Heart right ventricle (tissue), 16 donors: Measurements from ENCODE around the gene RAB44. TPM values are rescaled to one million over a fixed set of nuclear protein-coding genes. Genes with fewer than 3 reads are reported as not detected.

ENCODE experiments used
- ATAC-seq, 8 donors: fragments of 200-7000 bp; cut with Tn5 transposase; one replicate each; pipeline ENCODE4 v1.9.1; 2020; ENCODE audit warnings: mild to moderate bottlenecking in 8 of 8, moderate library complexity in 8 of 8, moderate number of reproducible peaks in 1 of 8
- DNase-seq, 2 donors: peaks; one replicate each; pipeline ENCODE4 v3.0.0-alpha.2; 2020
- H3K27ac ChIP-seq, 10 donors: fragments of 200-600 bp; sonication (generic) in 2 of 10; one replicate each; pipeline versions ENCODE4 v1.5.0 to v1.8.0; 2020 to 2022; ENCODE audit warnings: mild to moderate bottlenecking in 3 of 10
- H3K27me3 ChIP-seq, 7 donors: fragments of 200-600 bp; one replicate each; pipeline ENCODE4 v1.8.0; 2021 to 2022; ENCODE audit warnings: mild to moderate bottlenecking in 2 of 7
- H3K36me3 ChIP-seq, 9 donors: fragments of 200-600 bp; sonication (generic) in 1 of 9; one replicate each; pipeline versions ENCODE4 v1.5.0 to v1.8.0; 2020 to 2022; ENCODE audit warnings: mild to moderate bottlenecking in 2 of 9
- H3K4me1 ChIP-seq, 9 donors: fragments of 200-600 bp; sonication (generic) in 1 of 9; one replicate each; pipeline versions ENCODE4 v1.5.0 to v1.8.0; 2020 to 2022; ENCODE audit warnings: mild to moderate bottlenecking in 4 of 9
- H3K4me3 ChIP-seq, 10 donors: fragments of 200-600 bp; sonication (generic) in 2 of 10; one replicate each; pipeline versions ENCODE4 v1.5.0 to v1.8.0; 2020 to 2022; ENCODE audit warnings: mild to moderate bottlenecking in 7 of 10, moderate library complexity in 2 of 10
- H3K9me3 ChIP-seq, 11 donors: fragments of 200-600 bp in 10 of 11; sonication (generic) in 2 of 11; one replicate each; pipeline versions ENCODE4 v1.5.0 to v1.8.0; 2013 to 2022; ENCODE audit warnings: mild to moderate bottlenecking in 2 of 11, control low read depth in 1 of 11, moderate library complexity in 1 of 11
- WGBS, 2 donors: extraction: QIAGEN DNeasy Blood & Tissue Kit; methylation state at CpG; one replicate each; pipeline ENCODE4 v1.1.7; 2013; ENCODE audit warnings: inconsistent platforms in 1 of 2; 5-methylcytosine and 5-hydroxymethylcytosine counted together
- intact Hi-C, 10 donors: fragments of 100-400 bp; cut with DNase I; formaldehyde crosslinking; loops; one replicate each; pipeline versions ENCODE4 v1.11.1 to v1.14.2; 2022
- polyA plus RNA-seq, 2 donors: library from polyadenylated mRNA; stranded (reverse); fragments of 200-250 nt; gene quantifications; one replicate each; pipeline ENCODE4 v1.2.3, GENCODE V29; 2013
- total RNA-seq, 10 donors: library from RNA; stranded (reverse); fragmentation: NEBNext Ultra II Directional in 3 of 10; extraction: Animal tissue kit (Norgen Biotek cat#: 25700) in 3 of 10; gene quantifications; one replicate each; pipeline versions ENCODE4 v1.2.1 to v1.2.4, GENCODE V29; 2021 to 2023
- TF ChIP-seq, protein P1 (sequence below), 9 donors: fragments of 200-600 bp; sonication (generic) in 2 of 9; IDR thresholded peaks; one replicate each; pipeline versions ENCODE4 v1.5.0 to v1.8.0; 2021 to 2022; ENCODE audit warnings: antibody characterized with exemption in 9 of 9, mild to moderate bottlenecking in 5 of 9, moderate library complexity in 1 of 9
- donor health status: Arrhythmogenic right ventricular cardiomyopathy.
- donor health status: ischemic (EF 13 %, LVEDD 7.1; RV severe dilation, severe dysfunction).
- donor health status: healthy with polysubstance abuse.
- donor health status: DM: no; HTN: yes; CAD: no.
- donor health status: DM: no; HTN: no; CAD: no.
- donor health status: ischemic (EF 25% LVEDD 6.9; RV normal size, moderate dysfunction).
- donor health status: ischemic (EF 25% LVEDD 5.7; RV mildly dilated, moderate dysfunction).
- donor health status: healthy.
- donor health status: DM: yes; HTN: yes; CAD: no.
- donor health status: Ischemic cardiomyopathy.
- donor health status: ischemic (EF 35%, LVEDD 5.7; RV mildly dilated, moderate dysfunction).
- donor health status: nonischemic (EF 11% LVEDD 7.7; RV severe dilation, severe dysfunction).
- donor health status: DM: yes; HTN: yes; CAD: no.
- donor health status: PGD.
- donor health status: ischemic (EF 29% LVEDD 5.4; RV normal size, mild dysfunction).
- donor health status: nonischemic (EF 23%, LVEDD 6.1; RV moderate dilation, normal function).

The RAB44 gene
- total and polyA plus RNA-seq, 12 donors = 0.03 to 0.39 (median 0.06) TPM; not detected in 6

DNA sequence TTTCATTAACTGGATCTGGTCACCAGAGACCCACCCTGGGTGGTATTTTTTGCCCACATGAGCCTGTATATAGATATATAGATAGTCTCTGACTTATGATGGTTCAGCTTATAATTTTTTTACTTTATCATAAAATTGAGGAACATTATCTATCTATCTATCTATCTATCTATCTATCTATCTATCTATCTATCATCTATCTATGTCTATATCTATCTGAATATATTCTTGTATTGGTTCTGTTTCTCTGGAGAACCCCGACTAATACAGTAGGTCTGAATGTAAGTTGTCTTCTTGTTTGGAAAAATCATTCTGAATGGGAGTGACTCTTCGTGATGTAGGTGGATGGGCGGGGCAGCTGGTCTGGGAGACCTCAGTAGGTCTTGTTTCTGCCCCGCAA lies 32.4 kb upstream of the RAB44 start:
- peaks cover 0 to 13% (median 0%) of the 10 kb centered on the region in 7 donors for H3K27me3 ChIP-seq
- H3K36me3 ChIP-seq = no peaks in the 10 kb centered on the region
- intact Hi-C loops = no loop called here
- no peaks in the 10 kb centered on the region for H3K9me3 ChIP-seq
- TF ChIP-seq, protein P1, sequence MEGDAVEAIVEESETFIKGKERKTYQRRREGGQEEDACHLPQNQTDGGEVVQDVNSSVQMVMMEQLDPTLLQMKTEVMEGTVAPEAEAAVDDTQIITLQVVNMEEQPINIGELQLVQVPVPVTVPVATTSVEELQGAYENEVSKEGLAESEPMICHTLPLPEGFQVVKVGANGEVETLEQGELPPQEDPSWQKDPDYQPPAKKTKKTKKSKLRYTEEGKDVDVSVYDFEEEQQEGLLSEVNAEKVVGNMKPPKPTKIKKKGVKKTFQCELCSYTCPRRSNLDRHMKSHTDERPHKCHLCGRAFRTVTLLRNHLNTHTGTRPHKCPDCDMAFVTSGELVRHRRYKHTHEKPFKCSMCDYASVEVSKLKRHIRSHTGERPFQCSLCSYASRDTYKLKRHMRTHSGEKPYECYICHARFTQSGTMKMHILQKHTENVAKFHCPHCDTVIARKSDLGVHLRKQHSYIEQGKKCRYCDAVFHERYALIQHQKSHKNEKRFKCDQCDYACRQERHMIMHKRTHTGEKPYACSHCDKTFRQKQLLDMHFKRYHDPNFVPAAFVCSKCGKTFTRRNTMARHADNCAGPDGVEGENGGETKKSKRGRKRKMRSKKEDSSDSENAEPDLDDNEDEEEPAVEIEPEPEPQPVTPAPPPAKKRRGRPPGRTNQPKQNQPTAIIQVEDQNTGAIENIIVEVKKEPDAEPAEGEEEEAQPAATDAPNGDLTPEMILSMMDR (IDR thresholded peaks at IDR 0.05) = no peak
- H3K4me3 ChIP-seq = no peak overlapping the region
- ATAC-seq (no peak), DNase-seq (no peak)
- H3K27ac ChIP-seq = no peak overlapping the region
- H3K4me1 ChIP-seq = peaks cover 0 to 39% (median 24%) of the 10 kb centered on the region in 9 donors
- 95 to 96% methylated on average over 4 of the region's 4 CpGs for WGBS, 2 donors

DNA sequence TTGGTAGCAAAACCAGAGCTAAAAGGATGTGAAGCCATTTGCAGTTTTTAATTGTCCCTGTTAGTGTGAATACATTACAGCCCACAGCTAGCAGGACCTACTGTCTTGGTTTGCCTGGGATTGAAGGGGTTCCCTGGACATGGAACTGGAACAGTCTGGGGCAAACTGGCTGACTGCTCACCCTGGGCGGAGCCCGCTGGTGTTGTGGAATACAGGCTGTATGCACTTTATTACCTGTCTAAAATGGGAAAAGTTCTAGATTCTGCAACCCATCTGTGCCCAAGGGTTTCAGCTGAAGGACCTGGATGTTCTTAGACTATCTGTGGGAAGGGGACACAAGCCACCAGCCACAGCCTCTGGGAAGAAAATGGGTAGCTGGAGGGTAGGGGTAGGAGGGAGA lies 31.3 kb upstream of the RAB44 start:
- peak overlapping the region in 1 of 10 donors; percentile 39 for H3K27ac ChIP-seq
- 96 to 98% methylated on average over 2 of the region's 2 CpGs for WGBS, 2 donors
- intact Hi-C loops = no loop called here
- no peaks in the 10 kb centered on the region for H3K36me3 ChIP-seq
- TF ChIP-seq, protein P1 (IDR thresholded peaks at IDR 0.05) = no peak
- no peak overlapping the region for H3K4me3 ChIP-seq
- peaks cover 0 to 28% (median 14%) of the 10 kb centered on the region in 9 donors for H3K4me1 ChIP-seq
- peaks cover 0 to 5% (median 0%) of the 10 kb centered on the region in 11 donors for H3K9me3 ChIP-seq
- DNase-seq (no peak), ATAC-seq (no peak)
- peaks cover 0 to 2% (median 0%) of the 10 kb centered on the region in 7 donors for H3K27me3 ChIP-seq

DNA sequence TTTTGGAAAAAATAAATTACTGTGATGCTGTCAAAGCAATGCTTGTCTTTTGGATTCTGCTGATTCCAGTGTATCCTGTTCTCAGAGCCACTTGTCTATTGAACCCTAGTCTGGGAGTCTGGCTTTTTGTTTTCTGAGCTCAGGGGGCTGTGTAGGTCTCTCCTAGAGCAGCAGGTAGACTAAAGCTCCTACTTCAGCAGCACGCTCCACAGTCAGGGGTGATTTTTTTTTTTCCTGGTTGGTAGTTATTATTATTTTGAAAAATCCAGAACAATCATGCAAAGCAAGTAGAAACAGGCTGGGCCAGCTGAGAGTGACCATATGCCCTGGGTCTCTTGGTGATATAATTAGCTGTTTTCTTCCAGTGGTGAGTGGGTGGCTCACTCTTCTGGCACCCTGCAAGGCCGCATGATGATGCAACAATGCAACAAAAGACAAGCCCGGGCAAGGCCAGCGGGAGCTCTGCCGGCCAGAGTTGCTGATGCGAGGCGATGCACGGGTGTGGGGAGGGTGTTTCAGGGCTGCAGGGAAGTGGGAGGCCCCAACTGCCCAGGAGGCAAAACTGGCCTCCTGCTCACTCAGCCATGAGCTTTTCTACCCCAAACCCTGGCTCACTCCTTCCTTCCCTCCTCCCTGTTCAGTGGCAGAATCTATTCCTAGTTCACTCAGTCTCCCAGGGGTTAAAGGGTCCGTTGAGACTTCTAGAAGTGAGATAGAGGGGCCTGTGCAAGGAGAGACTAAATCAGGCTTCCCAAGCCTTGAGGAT lies 30.6 kb upstream of the RAB44 start:
- DNase-seq = peak; percentile 63 to 72
- no peaks in the 10 kb centered on the region for H3K27me3 ChIP-seq
- ATAC-seq = peak; percentile 63 to 94 (median 87)
- peaks cover 0 to 27% (median 14%) of the 10 kb centered on the region in 9 donors for H3K4me1 ChIP-seq
- peak overlapping the region in 2 of 10 donors; percentile 39 to 75 for H3K27ac ChIP-seq
- no peaks in the 10 kb centered on the region for H3K36me3 ChIP-seq
- peaks cover 0 to 5% (median 0%) of the 10 kb centered on the region in 11 donors for H3K9me3 ChIP-seq
- H3K4me3 ChIP-seq = no peak overlapping the region
- WGBS, 2 donors = 44 to 47% methylated on average over 9 of the region's 9 CpGs
- TF ChIP-seq, protein P1 (IDR thresholded peaks at IDR 0.05) = no peak
- intact Hi-C loops = no loop called here

DNA sequence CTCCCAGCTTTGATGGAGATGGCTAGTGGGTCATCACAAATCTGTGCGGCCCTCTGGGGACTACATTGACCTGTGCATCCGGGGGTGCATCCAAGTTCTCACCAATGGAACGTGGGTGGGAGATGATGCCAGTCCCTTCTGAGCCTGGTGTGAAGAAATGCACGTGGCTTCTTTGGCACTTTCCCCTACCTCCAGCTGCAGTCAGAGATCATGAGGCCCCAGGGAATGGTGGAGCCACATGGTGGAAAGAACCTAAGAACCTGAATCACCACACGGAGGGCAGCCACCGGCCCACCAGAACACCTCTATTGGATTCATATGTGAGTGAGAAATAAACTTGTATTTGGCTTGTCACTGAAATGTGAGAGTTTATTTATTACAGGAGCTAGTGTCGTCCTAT lies 29.0 kb upstream of the RAB44 start:
- TF ChIP-seq, protein P1 (IDR thresholded peaks at IDR 0.05) = no peak
- DNase-seq = no peak
- no peaks in the 10 kb centered on the region for H3K36me3 ChIP-seq
- H3K27me3 ChIP-seq = no peaks in the 10 kb centered on the region
- intact Hi-C loops = no loop called here
- peaks cover 0 to 5% (median 0%) of the 10 kb centered on the region in 11 donors for H3K9me3 ChIP-seq
- no peak overlapping the region for H3K27ac ChIP-seq
- no peak overlapping the region for H3K4me3 ChIP-seq
- 84 to 89% methylated on average over 7 of the region's 7 CpGs for WGBS, 2 donors
- no peak for ATAC-seq
- peaks cover 0 to 23% (median 14%) of the 10 kb centered on the region in 9 donors for H3K4me1 ChIP-seq
